Posterior vena cava (tissue), 2 donors: Measurements from ENCODE around the gene UTF1. TPM values are rescaled to one million over a fixed set of nuclear protein-coding genes. Genes with fewer than 3 reads are reported as not detected.

ENCODE experiments used
- DNase-seq: peaks from one replicate; pipeline ENCODE4 v3.0.0-alpha.2; 2020; ENCODE audit warnings: low spot score
- intact Hi-C, 2 donors: fragments of 100-400 bp; cut with DNase I; formaldehyde crosslinking; loops; one replicate each; pipeline versions ENCODE4 v1.14.1 to v1.14.2; 2022 to 2023
- total RNA-seq, 2 donors: library from RNA; stranded (reverse); fragmentation: NEBNext Ultra II Directional; extraction: Animal tissue kit (Norgen Biotek cat#: 25700); gene quantifications; one replicate each; pipeline ENCODE4 v1.2.1, GENCODE V29; 2021
- donor health status: DM: yes; HTN: yes; CAD: no.
- donor health status: DM: yes; HTN: yes; CAD: no.

Gene UTF1
- total RNA-seq, 2 donors from 2014 or later: not detected

DNA sequence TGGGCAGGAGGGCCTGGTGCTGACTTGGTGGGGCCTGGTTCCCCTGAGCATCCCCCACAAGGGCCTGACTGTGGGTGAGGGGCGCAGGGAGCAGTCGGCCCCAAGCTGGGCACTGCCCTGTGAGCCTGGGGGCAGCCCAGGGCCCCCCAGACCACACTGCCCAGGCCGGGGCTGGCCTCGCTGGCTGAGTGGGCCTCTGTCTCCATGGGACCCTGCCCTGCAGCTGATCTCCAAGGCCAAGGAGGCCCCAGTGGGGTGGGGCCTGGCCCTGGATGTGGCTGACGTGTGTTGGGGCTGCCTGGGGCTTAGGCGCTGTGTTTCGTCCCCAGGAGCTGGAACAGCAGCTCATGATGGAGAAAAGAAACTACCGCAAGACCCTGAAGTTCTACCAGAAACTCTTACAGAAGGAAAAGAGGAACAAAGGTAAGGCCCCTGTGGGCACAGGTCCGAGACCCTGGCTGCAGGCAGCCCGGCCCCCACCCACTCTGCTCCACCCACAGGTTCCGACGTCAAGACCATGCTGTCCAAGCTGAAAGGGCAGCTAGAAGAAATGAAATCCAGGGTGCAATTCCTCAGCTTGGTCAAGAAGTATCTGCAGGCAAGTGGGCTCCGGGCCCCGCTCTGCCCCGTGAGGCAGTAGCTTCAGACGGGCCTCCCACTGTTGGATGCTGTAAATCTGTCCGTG, 23.5 kb upstream of the UTF1 start:
- intact Hi-C loops: no loop called here
- DNase-seq: no peak

DNA sequence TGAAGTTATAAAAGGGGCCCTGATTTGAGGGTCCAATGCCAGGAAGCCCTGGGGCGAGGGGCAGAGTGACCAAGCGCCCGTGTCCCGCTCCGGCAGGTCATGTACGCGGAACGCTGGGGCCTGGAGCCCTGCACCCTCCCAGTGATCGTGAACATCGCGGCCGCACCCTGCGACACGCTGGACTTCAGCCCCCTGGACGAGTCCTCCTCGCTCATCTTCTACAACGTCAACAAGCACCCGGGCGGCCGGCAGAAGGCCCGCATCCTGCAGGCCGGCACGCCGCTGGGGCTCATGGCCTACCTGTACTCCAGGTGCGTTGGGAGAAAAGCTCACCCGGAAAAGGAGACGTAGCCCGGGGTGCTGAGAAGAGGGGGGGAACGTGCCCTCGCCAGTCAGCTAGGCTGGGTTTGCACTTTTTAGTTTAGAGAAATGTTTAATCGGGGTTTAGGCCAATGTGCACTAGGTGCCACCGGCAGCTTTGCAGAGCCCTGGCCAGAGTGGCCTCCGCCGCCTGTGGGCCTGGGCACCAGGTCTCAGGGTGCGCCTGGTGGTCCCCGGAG, 22.9 kb upstream of the UTF1 start:
- DNase-seq: no peak

DNA sequence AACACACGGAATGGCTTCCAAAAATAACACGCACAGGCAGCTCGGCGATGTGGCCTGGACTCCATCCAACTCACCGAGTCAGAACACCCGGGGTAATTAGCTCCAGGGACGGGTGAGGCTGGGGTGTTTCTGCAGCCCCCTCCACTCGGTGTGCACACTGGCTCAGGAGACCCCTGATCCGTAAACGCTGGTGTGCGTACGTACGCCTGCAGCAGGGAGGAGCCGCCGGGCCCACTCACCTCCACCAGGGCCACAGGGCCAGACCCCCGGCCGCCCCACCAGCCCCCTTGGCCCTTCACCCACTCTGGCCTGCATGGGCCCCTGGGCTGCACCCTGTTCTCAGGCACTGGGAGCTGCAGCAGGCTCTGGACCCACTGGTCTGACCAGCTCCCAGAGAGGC, 22.4 kb upstream of the UTF1 start:
- intact Hi-C loops: no loop called here
- DNase-seq: no peak

More for the DNA sequence above, 22.9 kb upstream of the UTF1 start:
- intact Hi-C loops: no loop called here

DNA sequence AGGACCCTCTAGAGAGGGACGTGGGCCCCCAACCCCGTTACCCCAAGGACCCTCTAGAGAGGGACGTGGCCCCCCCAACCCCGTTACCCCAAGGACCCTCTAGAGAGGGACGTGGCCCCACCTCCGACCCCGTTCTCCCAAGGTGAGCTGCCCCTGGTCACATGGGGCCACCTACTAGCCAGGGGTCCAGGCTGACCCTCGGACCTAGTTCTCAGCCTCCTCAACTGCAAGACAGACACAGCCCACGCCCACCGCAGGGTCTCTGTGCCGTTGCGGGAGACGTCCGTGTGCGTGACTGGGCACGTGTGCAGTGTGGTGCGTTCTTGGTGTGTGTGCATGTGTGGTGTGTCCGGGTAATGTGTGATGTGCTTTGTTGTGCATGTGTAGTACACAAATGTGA, 21.6 kb upstream of the UTF1 start:
- no peak for DNase-seq
- intact Hi-C loops: no loop called here

DNA sequence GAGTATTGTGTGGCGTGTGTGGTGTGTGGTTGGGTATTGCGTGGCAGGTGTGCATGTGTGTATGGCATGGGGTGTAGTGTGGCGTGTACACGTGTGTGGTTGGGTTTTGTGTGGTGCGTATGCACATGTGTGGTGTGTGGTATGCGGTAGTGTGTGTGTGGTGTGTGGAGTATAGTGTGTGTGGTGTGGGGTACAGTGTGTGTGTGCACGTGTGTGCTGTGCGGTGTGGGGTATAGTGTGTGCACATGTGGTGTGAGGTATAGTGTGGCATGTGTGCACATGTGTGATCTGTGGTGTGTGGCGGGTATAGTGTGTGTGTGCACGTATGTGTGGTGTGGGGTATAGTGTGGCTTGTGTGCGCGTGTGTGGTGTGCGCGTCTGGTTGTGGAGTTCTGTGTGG, 20.9 kb upstream of the UTF1 start:
- intact Hi-C loops: no loop called here
- no peak for DNase-seq

DNA sequence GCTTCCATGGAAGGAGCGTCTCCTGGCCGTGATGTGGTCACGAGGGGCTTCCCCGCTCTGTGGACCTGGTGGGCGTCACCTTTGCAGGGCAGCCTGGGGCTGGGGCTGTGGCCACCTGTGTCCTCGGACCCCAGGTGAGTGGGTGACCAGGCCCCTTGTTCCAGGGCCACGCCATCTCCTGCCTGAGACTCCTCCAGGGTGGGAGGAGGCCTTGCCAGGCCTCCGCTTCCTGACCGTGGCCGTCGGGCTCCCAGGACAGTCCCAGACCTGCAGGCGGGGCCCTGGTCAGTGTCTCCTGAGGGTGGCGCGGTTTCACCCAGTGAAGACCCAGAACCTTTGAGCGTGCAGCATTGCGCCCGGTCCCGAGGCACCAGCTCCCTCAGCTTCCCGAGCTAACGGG, 20.4 kb upstream of the UTF1 start:
- intact Hi-C loops: loop anchor here in 1 of 2 donors (5.0 kb wide), 1 partner anchor 1122 kb away; no protein-coding TSS in a partner anchor
- DNase-seq: no peak

DNA sequence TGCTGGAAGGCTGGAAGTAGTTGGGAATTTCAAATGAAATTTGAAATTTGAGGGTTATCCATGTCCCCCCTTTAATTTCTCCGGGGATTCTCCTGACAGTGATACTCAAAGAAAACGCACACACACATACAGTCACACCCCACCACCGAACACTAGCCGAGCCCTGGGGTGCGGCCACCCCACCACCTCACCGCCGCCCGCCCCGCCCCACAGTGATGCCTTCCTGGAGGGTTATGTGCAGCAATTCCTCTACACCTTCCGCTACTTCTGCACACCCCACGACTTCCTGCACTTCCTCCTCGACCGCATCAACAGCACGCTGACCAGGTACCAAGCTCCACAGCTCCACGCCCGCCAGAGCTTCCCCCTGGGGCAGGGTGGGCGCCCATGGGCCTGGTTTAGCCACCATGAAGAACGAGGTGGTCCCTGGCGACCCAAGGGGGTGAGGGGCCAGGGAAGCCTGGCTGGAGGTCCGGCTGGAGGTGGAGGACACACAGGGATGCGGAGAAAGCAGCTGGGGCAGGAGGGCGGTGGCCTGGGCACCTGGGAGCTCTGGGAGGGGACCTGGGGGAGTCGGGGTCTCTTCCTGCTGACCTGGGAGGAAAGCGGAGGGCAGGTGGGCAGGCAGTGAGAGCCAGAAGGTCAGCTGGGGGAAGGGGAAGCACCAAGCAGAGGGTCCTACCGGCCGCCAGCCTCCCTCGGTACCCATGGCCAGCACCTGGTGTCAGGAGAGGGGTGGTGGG, 19.4 kb upstream of the UTF1 start:
- intact Hi-C loops: loop anchor here in 1 of 2 donors (5.0 kb wide), 1 partner anchor 1123 kb away; no protein-coding TSS in a partner anchor
- DNase-seq: no peak

DNA sequence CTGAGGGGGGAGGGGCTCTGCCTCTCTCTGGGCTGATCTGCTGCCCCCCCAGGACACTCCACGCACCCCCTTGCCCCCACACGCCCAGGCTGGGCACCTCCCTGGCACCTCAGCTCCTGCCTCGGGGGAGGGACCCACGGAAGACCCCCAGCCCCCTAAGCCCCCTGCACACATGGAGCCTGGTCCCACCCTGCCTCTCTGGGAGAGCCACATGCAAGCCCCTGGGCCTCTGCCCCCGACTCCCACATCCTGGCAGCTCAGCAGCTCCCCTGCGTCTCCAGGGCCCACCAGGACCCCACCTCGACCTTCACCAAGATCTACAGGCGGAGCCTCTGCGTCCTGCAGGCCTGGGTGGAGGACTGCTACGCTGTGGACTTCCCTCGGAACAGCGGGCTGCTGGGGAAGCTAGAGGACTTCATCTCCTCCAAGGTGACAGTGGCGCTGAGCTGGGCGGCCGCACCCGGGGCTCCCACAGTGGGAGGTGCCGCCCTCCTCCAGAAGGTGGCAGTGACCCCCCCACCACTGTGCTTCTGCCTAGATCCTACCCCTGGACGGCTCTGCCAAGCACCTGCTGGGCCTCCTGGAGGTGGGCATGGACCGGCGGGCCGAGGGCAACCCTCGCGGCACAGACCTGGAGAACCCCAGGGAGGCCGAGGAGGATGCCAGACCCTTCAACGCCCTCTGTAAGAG, 18.7 kb upstream of the UTF1 start:
- intact Hi-C loops: loop anchor here in 1 of 2 donors (5.0 kb wide), 1 partner anchor 1124 kb away; no protein-coding TSS in a partner anchor
- no peak for DNase-seq

DNA sequence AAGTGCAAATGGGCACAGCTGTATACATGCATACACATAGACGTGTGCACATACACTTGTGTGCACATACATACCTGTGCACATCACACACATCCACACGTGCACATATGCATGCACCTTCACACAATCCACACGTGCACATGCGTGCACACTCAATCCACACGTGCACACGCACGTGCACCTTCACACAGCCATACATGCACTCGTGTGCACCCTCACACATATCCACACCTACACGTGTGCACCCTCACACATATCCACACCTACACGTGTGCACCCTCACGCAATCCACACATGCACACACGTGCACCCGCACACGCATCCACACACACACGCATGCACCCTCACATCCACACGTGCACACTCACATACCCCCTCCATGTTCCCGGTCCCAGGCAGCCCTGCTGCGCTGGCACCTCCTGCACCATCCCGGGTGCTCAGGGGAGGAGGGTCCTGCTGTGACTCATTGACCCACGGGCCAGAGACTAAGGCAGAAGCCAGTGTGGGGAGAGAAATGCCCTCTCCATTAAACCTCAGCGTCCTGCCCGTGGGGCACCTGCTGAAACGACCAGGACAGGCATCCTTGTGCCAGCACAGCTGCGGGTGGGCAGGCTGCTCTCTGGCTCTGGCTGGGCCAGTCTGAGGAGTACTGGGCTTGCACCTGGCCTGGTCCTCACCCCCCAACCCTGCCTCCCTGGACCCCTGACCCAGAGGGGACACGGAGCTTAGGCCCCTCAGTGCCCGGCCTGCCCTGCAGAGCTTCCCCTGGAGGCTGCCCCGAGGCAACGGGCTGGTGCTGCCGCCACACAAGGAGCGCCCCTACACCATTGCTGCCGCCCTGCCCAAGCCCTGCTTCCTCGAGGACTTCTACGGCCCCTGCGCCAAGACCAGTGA, 17.8 kb upstream of the UTF1 start:
- intact Hi-C loops: loop anchor here in 1 of 2 donors (5.0 kb wide), 1 partner anchor 1125 kb away; no protein-coding TSS in a partner anchor
- no peak for DNase-seq

DNA sequence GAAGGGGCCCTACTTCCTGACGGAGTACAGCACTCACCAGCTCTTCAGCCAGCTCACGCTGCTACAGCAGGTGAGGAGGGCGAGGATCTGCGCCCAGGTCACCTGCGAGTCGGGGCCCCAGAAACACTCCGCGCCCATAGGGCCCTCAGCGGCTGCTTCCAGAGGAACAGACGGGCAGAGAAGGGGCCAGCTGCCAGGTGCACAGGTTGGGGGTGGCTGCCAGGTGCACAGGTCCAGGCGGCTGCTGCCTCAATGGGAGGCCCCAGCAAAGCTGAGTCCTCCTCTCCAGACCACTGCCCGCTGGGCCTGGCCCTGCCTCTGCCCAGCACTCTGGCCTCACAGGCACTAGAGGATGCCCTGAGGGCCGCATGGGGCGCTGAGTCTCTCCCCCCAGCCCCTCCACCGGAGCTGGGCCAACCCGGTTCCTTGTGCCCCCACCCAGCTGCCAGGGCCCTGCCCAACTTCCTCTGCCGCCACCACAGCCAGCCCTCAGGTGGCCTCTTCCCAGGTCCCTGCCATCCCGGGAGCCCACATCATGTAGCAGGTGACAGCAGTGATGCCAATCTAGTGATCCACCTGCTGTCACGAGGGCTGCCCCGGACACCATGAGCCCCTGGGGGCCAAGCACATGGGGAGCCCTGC, 17.0 kb upstream of the UTF1 start:
- no peak for DNase-seq
- intact Hi-C loops: loop anchor here in 1 of 2 donors (5.0 kb wide), 1 partner anchor 1126 kb away; no protein-coding TSS in a partner anchor

DNA sequence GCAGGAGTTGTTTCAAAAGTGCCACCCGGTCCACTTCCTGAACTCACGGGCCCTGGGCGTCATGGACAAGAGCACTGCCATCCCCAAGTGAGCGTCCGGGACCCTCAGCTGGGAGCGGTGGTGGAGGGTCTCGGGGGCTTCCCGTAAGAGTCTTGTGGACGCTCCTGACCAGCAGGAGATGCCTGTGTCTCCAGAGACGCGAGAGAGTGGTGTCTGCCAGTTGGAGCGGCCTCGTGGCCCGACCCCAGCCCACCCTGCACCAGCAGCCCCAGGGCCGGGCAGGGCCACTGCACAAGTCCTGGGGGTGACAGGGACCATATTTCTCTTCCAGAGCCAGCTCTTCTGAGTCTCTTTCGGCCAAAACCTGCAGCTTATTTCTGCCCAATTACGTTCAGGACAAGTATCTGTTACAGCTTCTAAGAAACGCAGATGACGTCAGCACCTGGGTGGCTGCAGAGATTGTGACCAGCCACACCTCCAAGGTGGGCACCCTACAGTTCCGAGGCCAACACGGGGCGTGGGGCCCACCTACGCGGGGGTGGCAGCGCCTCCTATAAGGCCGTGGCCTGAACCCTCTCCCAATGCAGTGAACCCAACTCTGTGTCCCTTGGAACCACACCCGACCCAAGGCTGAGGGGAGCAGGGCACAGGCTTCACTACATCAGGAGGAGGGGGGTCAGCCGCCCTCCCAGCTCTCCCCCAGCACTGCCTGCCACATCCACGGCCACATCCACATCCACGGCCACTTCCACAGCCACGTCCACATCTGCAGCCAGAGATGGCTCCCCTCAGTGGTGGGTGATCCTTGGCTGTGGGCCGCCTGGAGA, 16.2 kb upstream of the UTF1 start:
- DNase-seq: no peak
- intact Hi-C loops: loop anchor here in 1 of 2 donors (5.0 kb wide), 1 partner anchor 1127 kb away; no protein-coding TSS in a partner anchor

DNA sequence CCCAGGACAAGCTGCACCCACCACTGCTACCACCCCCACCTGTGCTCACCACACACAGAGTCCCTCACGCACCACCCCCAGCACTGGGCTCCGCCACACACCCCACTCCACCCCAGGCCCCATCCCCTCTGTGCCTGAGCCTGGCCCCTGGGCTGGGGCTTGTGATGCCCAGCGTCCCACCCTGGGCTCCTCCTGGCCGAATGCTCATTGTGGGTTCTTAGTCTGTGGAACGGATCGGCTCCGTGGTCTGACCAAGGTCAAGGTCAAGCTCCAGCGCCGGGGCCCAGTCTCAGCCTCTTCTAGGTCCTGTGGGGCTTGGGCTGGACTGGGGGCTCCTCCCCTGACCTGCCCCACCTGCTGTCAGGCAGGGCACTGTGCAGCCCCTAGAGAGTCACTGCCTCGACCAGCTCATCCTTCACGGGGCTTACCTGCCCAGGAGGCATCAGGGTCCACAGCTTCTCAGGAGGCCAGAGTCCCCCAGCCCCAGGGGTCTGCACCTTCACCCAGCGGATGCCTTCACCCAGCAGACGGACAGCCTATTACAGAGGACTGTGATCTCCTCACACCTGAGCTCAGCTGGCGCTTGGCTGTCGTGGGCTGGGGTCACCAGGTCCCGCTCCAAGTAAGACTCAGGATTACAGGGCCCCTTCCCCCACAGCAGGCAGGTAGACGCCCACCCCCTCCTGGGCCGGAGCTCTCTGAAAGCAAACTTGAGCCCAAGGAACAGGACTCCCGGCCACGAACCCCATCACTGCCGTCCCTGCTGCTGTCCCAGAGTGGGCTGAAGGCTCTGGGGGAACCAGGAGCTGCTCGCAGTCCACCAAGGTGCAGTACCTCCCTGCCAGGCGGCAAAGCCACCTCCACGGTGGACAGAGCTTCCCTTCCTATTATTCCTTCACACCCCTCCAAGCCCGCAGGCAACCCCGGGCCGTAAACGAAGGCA, 15.3 kb upstream of the UTF1 start:
- DNase-seq: no peak
- intact Hi-C loops: loop anchor here in 1 of 2 donors (5.0 kb wide), 1 partner anchor 1127 kb away; no protein-coding TSS in a partner anchor

DNA sequence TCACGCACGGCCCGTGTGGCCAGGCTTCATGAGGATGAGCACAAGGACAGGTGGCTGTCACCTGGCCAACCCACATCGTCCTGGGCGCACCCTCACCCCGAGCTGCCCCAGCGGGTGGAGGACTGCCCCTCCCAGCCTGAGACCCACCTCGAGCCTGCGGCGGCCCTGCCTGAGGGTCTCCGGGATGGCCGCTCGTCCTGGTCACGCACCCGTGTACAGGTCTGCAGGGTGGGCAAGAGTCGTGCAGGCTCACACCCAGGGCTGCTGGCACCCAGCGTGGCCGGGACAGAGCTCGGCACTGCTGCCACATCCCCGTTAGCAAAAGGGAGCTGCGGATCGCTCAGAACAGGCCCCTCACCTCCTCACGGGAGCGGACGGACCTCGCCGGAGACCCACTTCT, 14.4 kb upstream of the UTF1 start:
- intact Hi-C loops: no loop called here
- DNase-seq: no peak

DNA sequence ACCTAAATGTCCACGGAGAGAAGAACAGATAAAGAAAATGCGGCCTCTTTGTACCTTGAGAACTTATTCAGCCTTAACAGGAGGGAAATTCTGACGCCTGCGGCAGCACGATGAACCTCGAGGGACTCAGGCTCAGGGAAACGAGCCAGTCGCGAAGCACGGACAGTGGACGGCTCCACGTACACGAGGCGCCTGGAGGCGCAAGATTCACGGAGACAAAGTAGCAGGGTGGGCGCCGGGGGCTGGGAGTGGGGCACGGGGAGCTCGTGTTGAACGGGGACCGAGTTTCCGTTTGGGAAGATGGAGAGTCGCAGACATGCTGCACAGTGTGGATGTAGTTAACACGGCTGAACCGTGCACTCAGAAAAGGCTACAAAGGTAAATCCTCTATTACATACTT, 13.2 kb upstream of the UTF1 start:
- intact Hi-C loops: no loop called here
- DNase-seq: no peak

DNA sequence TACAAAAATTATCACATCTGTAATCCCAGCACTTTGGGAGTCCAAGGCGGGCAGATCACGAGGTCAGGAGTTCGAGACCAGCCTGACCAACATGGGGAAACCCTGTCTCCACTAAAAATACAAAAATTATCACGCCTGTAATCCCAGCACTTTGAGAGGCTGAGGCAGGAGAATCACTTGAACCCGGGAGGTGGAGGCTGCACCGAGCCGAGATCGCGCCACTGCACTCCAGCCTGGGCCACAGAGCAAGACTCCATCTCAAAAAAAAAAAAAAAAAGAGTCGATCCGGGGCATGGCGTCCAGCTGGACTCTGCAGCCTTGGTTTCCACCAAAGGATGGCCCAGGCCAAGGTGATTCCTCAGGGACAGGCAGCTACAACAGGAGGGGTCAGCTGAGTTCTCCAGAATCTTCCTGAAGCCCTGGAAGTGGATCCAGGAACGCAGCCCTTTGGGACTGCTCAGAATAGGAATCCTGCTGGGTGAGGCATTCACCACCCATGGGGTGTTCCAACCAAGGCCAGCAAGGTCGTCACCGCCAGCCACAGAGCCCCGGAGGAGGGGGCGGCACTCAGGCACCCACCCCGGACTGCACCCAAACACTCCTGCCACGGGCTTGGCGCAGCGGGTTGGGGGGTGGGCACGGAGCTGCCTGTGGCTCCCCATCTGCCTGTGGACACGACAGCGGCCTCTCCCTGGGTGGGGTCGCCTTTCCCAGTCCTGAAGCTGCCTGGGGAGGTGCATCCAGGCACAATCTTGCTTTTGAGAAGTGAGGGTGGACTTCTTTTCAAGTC, 12.0 kb upstream of the UTF1 start:
- no peak for DNase-seq
- intact Hi-C loops: no loop called here

DNA sequence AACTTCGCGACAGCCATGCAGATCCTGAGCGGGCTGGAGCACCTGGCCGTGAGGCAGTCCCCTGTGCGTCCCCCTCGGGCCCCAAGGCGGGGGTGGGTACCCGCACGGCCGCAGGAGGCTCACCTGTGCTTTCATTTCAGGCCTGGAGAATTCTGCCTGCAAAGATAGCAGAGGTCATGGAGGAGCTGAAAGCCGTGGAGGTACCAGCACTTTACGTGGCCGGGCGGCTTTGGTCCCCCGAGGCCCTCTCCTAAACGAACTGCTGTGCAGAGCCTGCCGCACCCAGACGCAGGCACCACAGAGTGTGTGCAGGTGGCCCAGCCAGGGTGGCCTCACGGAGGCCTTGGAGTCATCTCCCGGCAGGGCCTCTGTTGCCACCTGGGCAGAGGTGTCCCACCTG, 11.1 kb upstream of the UTF1 start:
- intact Hi-C loops: no loop called here
- DNase-seq: no peak
